Muscle of arm (tissue), 12 donors: ENCODE results near the gene RPLP1. TPM values are rescaled to one million over a fixed set of nuclear protein-coding genes. Genes with fewer than 3 reads are reported as not detected.
"Not testable (repeated sequence)": the region's sequence is repeated elsewhere in the genome, so short reads cannot be mapped to it uniquely, and the experiment has no call there.

Source experiments
- DNase-seq: peaks from one replicate; pipeline ENCODE4 v3.0.0-alpha.2; 2013
- polyA plus RNA-seq, 12 donors: library from polyadenylated mRNA; unstranded; fragments of 120-200 nt; gene quantifications; one replicate each; pipeline ENCODE4 v1.2.1, GENCODE V29; 2013; ENCODE audit not compliant: insufficient read length in 12 of 12

Gene RPLP1
- polyA plus RNA-seq, 12 donors, result 2,418 to 4,362 (median 3,034) TPM; not detected in 1

- no peak for DNase-seq
These were observed 27.7 kb upstream of the RPLP1 start for GRCh38 chr15:69424748-69425413.

- no peak for DNase-seq
These were observed 18.8 kb upstream of the RPLP1 start for GRCh38 chr15:69433831-69434230.

- DNase-seq, result no peak
These were observed 18.4 kb upstream of the RPLP1 start for GRCh38 chr15:69434238-69434637.

GRCh38 chr15:69434679-69435078 is 17.9 kb upstream of the RPLP1 start:
- no peak for DNase-seq

GRCh38 chr15:69435985-69436384 is 16.6 kb upstream of the RPLP1 start:
- DNase-seq, result no peak

GRCh38 chr15:69436951-69437350 is 15.7 kb upstream of the RPLP1 start:
- no peak for DNase-seq

GRCh38 chr15:69439623-69440022 is 13.0 kb upstream of the RPLP1 start:
- DNase-seq, result no peak

- no peak for DNase-seq
These were observed 9.5 kb upstream of the RPLP1 start for GRCh38 chr15:69443032-69443611.

GRCh38 chr15:69444686-69445085 is 7.9 kb upstream of the RPLP1 start:
- no peak for DNase-seq

GRCh38 chr15:69446953-69447352 is 5.7 kb upstream of the RPLP1 start:
- DNase-seq, result no peak

- DNase-seq, result not testable (repeated sequence)
These were observed 2.4 kb upstream of the RPLP1 start for GRCh38 chr15:69450221-69450620.

GRCh38 chr15:69450968-69451695 is 1.5 kb upstream of the RPLP1 start:
- DNase-seq, result no peak

GRCh38 chr15:69451951-69452691 is 497 bp upstream of the RPLP1 start:
- no peak for DNase-seq

GRCh38 chr15:69454953-69455352 is 2.3 kb downstream of the RPLP1 start:
- DNase-seq, result no peak

GRCh38 chr15:69456208-69457166 is 3.9 kb downstream of the RPLP1 start:
- no peak for DNase-seq

- DNase-seq, result no peak
These were observed 5.0 kb downstream of the RPLP1 start for GRCh38 chr15:69457304-69458280.

- DNase-seq, result no peak
These were observed 6.4 kb downstream of the RPLP1 start for GRCh38 chr15:69459066-69459465.

- DNase-seq, result no peak
These were observed 7.9 kb downstream of the RPLP1 start for GRCh38 chr15:69460481-69460880.

GRCh38 chr15:69462030-69462492 is 9.4 kb downstream of the RPLP1 start:
- no peak for DNase-seq
